Stimulated activated CD8-positive, alpha-beta memory T cell treated with anti-CD3 and anti-CD28 coated beads, Interleukin-4, amount 100 ng/mL, for 48 hours (primary cell): ENCODE results near the gene MNT.

Experiments
- DNase-seq: peaks from one replicate; pipeline ENCODE4 v3.0.0-alpha.2; 2020

MNT gene

GRCh38 chr17:2394775-2395201 lies 6.1 kb downstream of the MNT start:
- DNase-seq = no peak

GRCh38 chr17:2393954-2394749 lies 6.7 kb downstream of the MNT start:
- DNase-seq = no peak

- DNase-seq = peak; percentile 90
Observed at GRCh38 chr17:2393174-2393953, 7.5 kb downstream of the MNT start.

GRCh38 chr17:2392252-2393173 lies 8.3 kb downstream of the MNT start:
- peak; percentile 99 for DNase-seq

- no peak for DNase-seq
Observed at GRCh38 chr17:2391597-2392251, 9.1 kb downstream of the MNT start.

GRCh38 chr17:2390199-2390836 lies 10.5 kb downstream of the MNT start:
- DNase-seq = no peak

- no peak for DNase-seq
Observed at GRCh38 chr17:2388683-2389055, 12.2 kb downstream of the MNT start.

GRCh38 chr17:2388020-2388682 lies 12.7 kb downstream of the MNT start:
- no peak for DNase-seq

GRCh38 chr17:2387086-2388019 lies 13.5 kb downstream of the MNT start:
- no peak for DNase-seq

- DNase-seq = no peak
Observed at GRCh38 chr17:2386400-2387085, 14.3 kb downstream of the MNT start.

- no peak for DNase-seq
Observed at GRCh38 chr17:2385240-2386210, 15.3 kb downstream of the MNT start.

GRCh38 chr17:2384439-2385127 lies 16.3 kb downstream of the MNT start:
- no peak for DNase-seq

GRCh38 chr17:2383628-2384167 lies 17.2 kb downstream of the MNT start:
- no peak for DNase-seq

- no peak for DNase-seq
Observed at GRCh38 chr17:2380950-2381649, 19.8 kb downstream of the MNT start.

GRCh38 chr17:2380226-2380922 lies 20.5 kb downstream of the MNT start:
- DNase-seq = no peak
